Astrocyte of the hippocampus (primary cell): ENCODE results near the gene CGREF1.
"Not testable (repeated sequence)": the region's sequence is repeated elsewhere in the genome, so short reads cannot be mapped to it uniquely, and the experiment has no call there.

Experiments
- DNase-seq: peaks from one replicate; pipeline ENCODE4 v3.0.0; 2011; ENCODE audit warnings: low read depth, low spot score

CGREF1 gene

DNA sequence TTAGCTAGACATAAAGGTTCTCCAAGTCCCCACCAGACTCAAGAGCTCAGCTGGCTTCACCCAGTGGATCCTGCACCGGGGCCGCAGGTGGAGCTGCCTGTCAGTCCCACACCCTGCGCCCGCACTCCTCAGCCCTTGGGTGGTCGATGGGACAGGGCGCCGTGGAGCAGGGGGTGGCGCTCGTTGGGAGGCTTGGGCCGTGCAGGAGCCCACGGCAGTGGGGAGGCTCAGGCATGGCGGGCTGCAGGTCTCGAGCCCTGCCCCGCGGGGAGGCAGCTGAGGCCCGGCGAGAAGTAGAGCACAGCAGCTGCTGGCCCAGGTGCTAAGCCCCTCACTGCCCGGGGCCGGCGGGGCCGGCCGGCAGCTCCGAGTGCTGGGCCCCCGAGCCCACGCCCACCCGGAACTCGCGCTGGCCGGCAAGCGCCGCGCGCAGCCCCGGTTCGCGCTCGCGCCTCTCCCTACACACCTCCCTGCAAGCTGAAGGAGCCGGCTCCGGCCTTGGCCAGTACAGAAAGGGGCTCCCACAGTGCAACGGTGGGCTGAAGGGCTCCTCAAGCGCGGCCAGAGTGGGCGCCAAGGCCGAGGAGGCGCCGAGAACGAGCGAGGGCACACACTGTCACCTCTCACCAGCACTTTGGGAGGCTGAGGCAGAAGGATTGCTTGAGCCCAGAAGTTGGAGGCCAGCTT is 7.4 kb downstream of the CGREF1 start:
- not testable (repeated sequence) for DNase-seq

GRCh38 chr2:27110603-27111352 is 8.2 kb downstream of the CGREF1 start:
- DNase-seq: not testable (repeated sequence)

GRCh38 chr2:27109083-27109482 is 9.8 kb downstream of the CGREF1 start:
- no peak for DNase-seq

- no peak for DNase-seq
Measured at GRCh38 chr2:27108221-27108620, 10.7 kb downstream of the CGREF1 start.

- peak; percentile 10 for DNase-seq
Measured at GRCh38 chr2:27105981-27106380, 12.9 kb downstream of the CGREF1 start.

GRCh38 chr2:27102329-27102728 is 16.6 kb downstream of the CGREF1 start:
- DNase-seq: no peak

DNA sequence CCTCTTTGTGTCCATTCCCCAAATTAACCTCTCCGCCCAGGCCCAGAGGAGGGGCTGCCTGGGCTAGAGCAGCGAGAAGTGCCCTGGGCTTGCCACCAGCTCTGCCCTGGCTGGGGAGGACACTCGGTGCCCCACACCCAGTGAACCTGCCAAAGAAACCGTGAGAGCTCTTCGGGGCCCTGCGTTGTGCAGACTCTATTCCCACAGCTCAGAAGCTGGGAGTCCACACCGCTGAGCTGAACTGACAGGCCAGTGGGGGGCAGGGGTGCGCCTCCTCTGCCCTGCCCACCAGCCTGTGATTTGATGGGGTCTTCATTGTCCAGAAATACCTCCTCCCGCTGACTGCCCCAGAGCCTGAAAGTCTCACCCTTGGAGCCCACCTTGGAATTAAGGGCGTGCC is 18.9 kb downstream of the CGREF1 start:
- DNase-seq: no peak

GRCh38 chr2:27099334-27099955 is 19.5 kb downstream of the CGREF1 start:
- DNase-seq: no peak

DNA sequence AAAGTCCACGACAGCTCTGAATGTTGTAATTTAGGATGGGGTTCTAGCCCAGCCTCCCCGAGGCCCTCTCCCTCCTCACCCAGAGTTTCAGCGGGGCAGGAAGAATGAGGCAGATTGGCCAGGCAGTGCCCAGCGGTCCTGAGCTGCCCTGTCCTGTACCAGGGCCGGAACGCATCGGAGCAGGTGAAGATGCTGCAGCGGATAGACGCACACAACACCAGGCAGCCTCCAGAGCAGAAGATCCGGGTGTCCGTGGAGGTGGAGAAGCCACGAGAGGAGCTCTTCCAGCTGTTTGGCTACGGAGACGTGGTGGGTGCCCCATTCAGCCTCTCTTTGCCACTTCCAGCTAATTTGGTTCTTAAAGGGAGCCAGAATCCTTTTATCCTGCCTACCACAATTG is 21.6 kb downstream of the CGREF1 start:
- DNase-seq: no peak

GRCh38 chr2:27096748-27097297 is 22.1 kb downstream of the CGREF1 start:
- DNase-seq: no peak

- peak; percentile 77 for DNase-seq
Measured at GRCh38 chr2:27095745-27096651, 22.9 kb downstream of the CGREF1 start.

- DNase-seq: no peak
Measured at GRCh38 chr2:27095427-27095744, 23.5 kb downstream of the CGREF1 start.

DNA sequence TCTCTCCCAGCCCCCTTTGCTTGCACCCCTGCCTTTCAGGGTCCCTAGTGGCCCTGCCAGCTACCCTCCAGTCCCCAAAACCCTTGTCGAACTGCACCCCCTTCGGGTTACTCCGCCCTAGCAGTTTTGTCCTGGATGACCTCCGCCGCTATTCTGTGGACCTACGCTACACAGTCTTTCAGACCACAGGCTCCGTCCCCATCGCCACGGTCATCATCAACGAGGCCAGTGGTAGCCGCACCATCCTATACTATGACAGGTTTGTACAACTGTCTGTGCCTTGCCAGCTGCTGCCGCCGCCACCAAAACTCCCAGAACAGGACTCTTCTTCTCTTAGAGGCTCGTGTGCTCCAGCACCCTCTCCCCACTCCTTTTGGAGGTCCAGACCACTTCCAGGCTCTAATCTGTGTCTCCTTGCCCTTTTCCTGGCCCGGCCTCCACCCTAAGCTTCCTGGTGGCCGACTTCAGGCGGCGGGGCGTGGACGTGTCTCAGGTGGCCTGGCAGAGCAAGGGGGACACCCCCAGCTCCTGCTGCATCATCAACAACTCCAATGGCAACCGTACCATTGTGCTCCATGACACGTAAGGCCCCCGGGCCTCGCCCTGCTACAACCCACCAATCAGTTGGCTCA is 24.5 kb downstream of the CGREF1 start:
- no peak for DNase-seq

DNA sequence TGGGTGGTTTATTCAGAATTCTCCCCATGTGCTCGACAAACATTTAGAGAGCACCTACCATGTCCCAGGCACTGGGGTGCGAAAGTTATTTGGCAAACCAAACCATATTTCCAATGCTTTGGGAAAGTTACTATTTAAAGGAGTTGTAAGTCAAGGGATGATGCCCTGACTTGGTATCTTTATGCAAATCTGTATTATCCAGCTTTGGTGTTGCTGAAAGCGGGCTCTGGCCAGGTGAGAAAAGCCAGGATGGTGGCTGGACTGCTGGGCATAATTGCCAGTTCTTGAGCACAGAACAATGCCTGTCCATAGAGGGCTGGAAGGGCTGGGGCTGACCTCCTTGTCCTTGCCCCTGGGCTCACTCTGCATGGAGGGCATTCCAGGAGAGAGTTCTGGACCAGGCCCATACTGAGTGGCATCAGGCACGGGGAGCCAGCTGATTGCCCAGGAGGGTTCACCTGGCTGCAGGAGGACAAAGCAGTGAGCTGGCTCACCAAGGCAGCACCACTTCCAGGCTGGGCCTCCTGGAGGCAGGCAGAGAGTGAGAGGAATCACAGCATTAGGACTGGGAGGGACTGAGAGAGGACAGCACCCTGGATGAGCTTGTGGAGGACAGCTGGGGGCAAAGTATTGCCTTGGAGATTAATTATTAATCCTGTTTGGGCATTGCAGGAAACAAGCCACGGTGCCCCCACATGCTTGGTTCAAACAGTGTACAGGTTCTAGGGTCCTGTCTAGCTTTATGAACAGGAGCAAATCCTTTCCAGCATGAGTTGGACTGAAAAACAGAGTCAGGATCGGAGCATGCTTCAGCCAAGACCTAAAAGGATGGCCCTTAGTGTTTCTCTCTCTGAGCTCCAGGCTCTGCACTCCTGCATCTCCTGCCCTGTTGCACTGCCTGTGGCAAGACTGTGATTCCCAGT is 25.2 kb downstream of the CGREF1 start:
- no peak for DNase-seq

- no peak for DNase-seq
Measured at GRCh38 chr2:27092696-27093429, 26.1 kb downstream of the CGREF1 start.

GRCh38 chr2:27091746-27092695 is 26.9 kb downstream of the CGREF1 start:
- DNase-seq: no peak

DNA sequence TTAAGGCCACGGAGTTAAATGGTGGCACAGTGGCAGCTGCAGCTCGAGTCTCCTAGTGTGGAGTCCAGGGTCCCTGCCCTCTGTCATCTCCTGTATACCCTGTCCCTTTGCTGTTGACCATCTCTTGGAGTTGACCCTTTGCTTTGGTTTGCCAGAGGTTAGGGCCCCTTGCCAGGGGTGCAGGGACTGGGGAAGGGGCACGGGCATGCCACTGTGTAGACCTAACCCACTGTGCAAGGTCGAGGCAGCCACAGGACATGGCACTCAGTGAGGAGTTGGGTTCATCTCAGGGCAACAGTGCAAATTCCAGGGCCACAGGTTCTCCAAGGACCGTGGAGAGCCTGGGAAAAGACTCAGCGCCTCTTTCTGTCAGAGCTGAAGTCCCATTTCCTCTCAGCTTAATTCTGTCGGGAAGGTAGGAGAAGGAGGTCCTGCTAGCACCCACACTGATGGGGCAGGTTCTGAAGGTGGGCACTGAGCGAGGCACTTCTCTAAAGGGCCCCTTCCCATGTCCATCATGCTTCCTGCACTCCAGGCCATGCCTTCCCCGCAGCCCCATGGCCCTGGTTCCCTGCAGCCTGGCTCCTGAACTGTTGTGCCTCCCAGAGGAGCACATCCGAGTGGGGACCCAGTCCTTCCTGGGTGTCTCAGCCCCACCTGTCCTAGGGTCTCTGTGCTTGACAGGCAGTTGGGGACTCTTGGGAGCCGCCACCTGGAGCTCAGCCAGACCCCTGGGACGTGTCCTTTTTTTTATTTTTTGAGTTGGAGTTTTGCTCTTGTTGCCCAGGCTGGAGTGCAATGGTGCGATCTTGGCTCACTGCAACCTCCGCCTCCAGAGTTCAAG is 29.6 kb downstream of the CGREF1 start:
- DNase-seq: no peak
